HAP-1 (cell line): ENCODE measurements around the gene TRIM46.

ENCODE experiments used
- DNase-seq, 2 experiments: peaks; one replicate each; pipeline ENCODE4 v3.0.0-alpha.2; 2016 to 2020; ENCODE audit warnings: low spot score in 2 of 2
- H3K27me3 ChIP-seq: fragments of 250-450 bp; sonication (Bioruptor Pico); 2 replicates; pipeline ENCODE4 v1.5.1; 2020; ENCODE audit warnings: low read depth, mild to moderate bottlenecking, moderate library complexity
- H3K36me3 ChIP-seq: fragments of 250-450 bp; sonication (Bioruptor Pico); replicated peaks from 2 replicates; pipeline ENCODE4 v1.5.1; 2020; ENCODE audit warnings: mild to moderate bottlenecking
- H3K4me1 ChIP-seq: fragments of 250-450 bp; sonication (Bioruptor Pico); 2 replicates; pipeline ENCODE4 v1.5.1; 2020; ENCODE audit warnings: mild to moderate bottlenecking
- H3K4me3 ChIP-seq: fragments of 250-450 bp; sonication (Bioruptor Pico); 2 replicates; pipeline ENCODE4 v1.5.1; 2020; ENCODE audit warnings: mild to moderate bottlenecking, moderate library complexity
- H3K9me3 ChIP-seq: fragments of 250-450 bp; sonication (Bioruptor Pico); 2 replicates; pipeline ENCODE4 v1.5.1; 2020; ENCODE audit warnings: mild to moderate bottlenecking, moderate library complexity
- in situ Hi-C: fragments of 300-500 bp; cut with MboI; formaldehyde crosslinking; loops from 3 replicates; pipeline ENCODE4 v1.14.3; 2020; ENCODE audit warnings: low sequenced_read_pairs, inconsistent platforms, mixed read lengths

Gene TRIM46

GRCh38 chr1:155172732-155173477, 744 bp upstream of the TRIM46 start, which contains the start of gene KRTCAP2:
Gene KRTCAP2, minus strand, starts transcription at chr1:155173304. Its CDS starts 80 bp downstream, at chr1:155173224.
- H3K36me3 ChIP-seq, result peaks cover 12% of the 10 kb centered on the region

GRCh38 chr1:155174324-155175280, 953 bp downstream of the TRIM46 start:
- in situ Hi-C loops, result no loop called here
- H3K27me3 ChIP-seq, result no peaks in the 10 kb centered on the region
- H3K9me3 ChIP-seq, result no peaks in the 10 kb centered on the region
- H3K4me1 ChIP-seq, result no peaks in the 10 kb centered on the region; the same call in 1 of the 2 replicates
- DNase-seq, result no peak
- H3K4me3 ChIP-seq, result no peak overlapping the region
- H3K36me3 ChIP-seq, result peaks cover 8% of the 10 kb centered on the region

More at GRCh38 chr1:155172732-155173477, 744 bp upstream of the TRIM46 start, which contains the start of gene KRTCAP2:
- no peaks in the 10 kb centered on the region for H3K27me3 ChIP-seq
- H3K4me3 ChIP-seq, result peak within 1 kb of the TSS; percentile 71
- in situ Hi-C loops, result no loop called here
- H3K4me1 ChIP-seq, result no peaks in the 10 kb centered on the region; the same call in 1 of the 2 replicates
- DNase-seq, result peak; percentile 95 to 96
- H3K9me3 ChIP-seq, result no peaks in the 10 kb centered on the region

- no peak overlapping the region for H3K4me3 ChIP-seq
- in situ Hi-C loops, result no loop called here
Observed at GRCh38 chr1:155175281-155175926, 1.8 kb downstream of the TRIM46 start.

GRCh38 chr1:155175927-155176371, 2.3 kb downstream of the TRIM46 start:
- in situ Hi-C loops, result no loop called here
- H3K27me3 ChIP-seq, result no peaks in the 10 kb centered on the region
- no peak overlapping the region for H3K4me3 ChIP-seq
- no peaks in the 10 kb centered on the region for H3K9me3 ChIP-seq
- no peaks in the 10 kb centered on the region; the same call in 1 of the 2 replicates for H3K4me1 ChIP-seq
- DNase-seq, result peak in 1 of 2 experiments; percentile 11
- 0 out of 2 replicates have a peak, but pooled peaks cover 2% of the 10 kb centered on the region for H3K36me3 ChIP-seq

More at GRCh38 chr1:155175281-155175926, 1.8 kb downstream of the TRIM46 start:
- DNase-seq, result peak in 1 of 2 experiments; percentile 7
- Histone ChIP-seq H3K27me3 (no peaks in the 10 kb centered on the region), H3K4me1 (no peaks in the 10 kb centered on the region; the same call in 1 of the 2 replicates), H3K9me3 (no peaks in the 10 kb centered on the region), H3K36me3 (peaks cover 4% of the 10 kb centered on the region)

GRCh38 chr1:155176544-155177071, 3.0 kb downstream of the TRIM46 start:
- peak; percentile 55 to 90 for DNase-seq
- Histone ChIP-seq H3K4me3 (no peak overlapping the region), H3K36me3 (no peaks in the 10 kb centered on the region), H3K9me3 (no peaks in the 10 kb centered on the region), H3K27me3 (no peaks in the 10 kb centered on the region), H3K4me1 (no peaks in the 10 kb centered on the region; the same call in 1 of the 2 replicates)
- in situ Hi-C loops, result no loop called here

- no peaks in the 10 kb centered on the region for H3K9me3 ChIP-seq
- peak in 1 of 2 experiments; percentile 5 for DNase-seq
- H3K36me3 ChIP-seq, result no peaks in the 10 kb centered on the region
- in situ Hi-C loops, result no loop called here
- H3K4me1 ChIP-seq, result no peaks in the 10 kb centered on the region; the same call in 1 of the 2 replicates
- no peaks in the 10 kb centered on the region for H3K27me3 ChIP-seq
- H3K4me3 ChIP-seq, result no peak overlapping the region
Observed at GRCh38 chr1:155177192-155177917, 3.7 kb downstream of the TRIM46 start.

GRCh38 chr1:155177918-155178281, 4.3 kb downstream of the TRIM46 start:
- no peaks in the 10 kb centered on the region for H3K36me3 ChIP-seq
- no peak overlapping the region for H3K4me3 ChIP-seq
- H3K9me3 ChIP-seq, result no peaks in the 10 kb centered on the region
- H3K4me1 ChIP-seq, result no peaks in the 10 kb centered on the region; the same call in 1 of the 2 replicates
- no peak for DNase-seq
- H3K27me3 ChIP-seq, result no peaks in the 10 kb centered on the region
- in situ Hi-C loops, result no loop called here

- DNase-seq, result peak in 1 of 2 experiments; percentile 3
- H3K9me3 ChIP-seq, result no peaks in the 10 kb centered on the region
- no peaks in the 10 kb centered on the region; the same call in 1 of the 2 replicates for H3K4me1 ChIP-seq
- in situ Hi-C loops, result no loop called here
- no peaks in the 10 kb centered on the region for H3K36me3 ChIP-seq
- H3K27me3 ChIP-seq, result peaks cover 5% of the 10 kb centered on the region
- no peak overlapping the region for H3K4me3 ChIP-seq
Observed at GRCh38 chr1:155178441-155179111, 4.9 kb downstream of the TRIM46 start.

GRCh38 chr1:155179112-155180031, 5.7 kb downstream of the TRIM46 start:
- Histone ChIP-seq H3K4me3 (no peak overlapping the region), H3K4me1 (no peaks in the 10 kb centered on the region)
- peak in 1 of 2 experiments; percentile 8 for DNase-seq

GRCh38 chr1:155181371-155182051, 7.9 kb downstream of the TRIM46 start:
- no peak for DNase-seq
- in situ Hi-C loops, result no loop called here
- Histone ChIP-seq H3K4me1 (no peaks in the 10 kb centered on the region), H3K36me3 (no peaks in the 10 kb centered on the region), H3K9me3 (no peaks in the 10 kb centered on the region), H3K27me3 (peaks cover 5% of the 10 kb centered on the region), H3K4me3 (no peak overlapping the region)

More at GRCh38 chr1:155179112-155180031, 5.7 kb downstream of the TRIM46 start:
- Histone ChIP-seq H3K36me3 (no peaks in the 10 kb centered on the region), H3K9me3 (no peaks in the 10 kb centered on the region), H3K27me3 (peaks cover 5% of the 10 kb centered on the region)
- in situ Hi-C loops, result no loop called here

- in situ Hi-C loops, result no loop called here
- no peak for DNase-seq
- H3K36me3 ChIP-seq, result no peaks in the 10 kb centered on the region
- peaks cover 5% of the 10 kb centered on the region for H3K27me3 ChIP-seq
- no peak overlapping the region for H3K4me3 ChIP-seq
- no peaks in the 10 kb centered on the region for H3K4me1 ChIP-seq
- H3K9me3 ChIP-seq, result no peaks in the 10 kb centered on the region
Observed at GRCh38 chr1:155182052-155182550, 8.5 kb downstream of the TRIM46 start.
